ENCODE measurements around the gene ITGA3. TPM values are rescaled to one million over a fixed set of nuclear protein-coding genes. Genes with fewer than 3 reads are reported as not detected.

The ITGA3 gene
- total RNA-seq, 1 experiment from 2014 or later = 1.4 TPM

GRCh38 chr17:50136096-50136687 lies 80.3 kb downstream of the ITGA3 start:
- intact Hi-C loops (cut with micrococcal nuclease; ENCODE audit: unreplicated experiment) = no loop called here
- DNase-seq (ENCODE audit: low spot score) = no peak

DNA sequence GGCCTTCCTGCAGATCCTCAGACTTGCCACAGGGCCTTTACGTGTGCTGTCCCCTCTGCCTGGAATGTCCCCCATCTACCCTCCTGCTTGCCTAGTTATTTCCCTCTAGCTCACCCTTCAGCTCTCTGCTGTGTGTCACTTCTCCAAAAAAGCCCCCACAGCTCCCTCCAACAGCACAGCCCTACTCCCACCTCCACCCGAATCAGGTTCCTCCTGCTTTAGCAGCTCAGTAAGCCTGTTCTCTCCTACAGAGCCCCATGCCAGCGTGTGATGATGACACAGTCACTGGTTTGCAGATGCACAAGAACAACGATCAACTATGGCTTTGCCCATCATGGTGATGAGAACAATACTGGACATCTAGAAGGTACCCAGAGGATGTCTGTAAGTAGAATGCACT lies 81.1 kb downstream of the ITGA3 start:
- no peak overlapping the region for H3K4me3 ChIP-seq (ENCODE audit: low read depth, low read length, poor library complexity, severe bottlenecking)
- H3K36me3 ChIP-seq (ENCODE audit: insufficient read depth, low read length, poor library complexity, severe bottlenecking) = peaks cover 69% of the 10 kb centered on the region
- intact Hi-C loops (cut with micrococcal nuclease; ENCODE audit: unreplicated experiment) = no loop called here
- no TSS peak for BruUV-seq (replicated peaks)
- no peak for DNase-seq (ENCODE audit: low spot score)
- CTCF ChIA-PET = no interaction called here
- POLR2A ChIA-PET (ENCODE audit: low non-redundant PET) = interaction anchor here (0.8 kb wide), 1 partner anchor 25 kb away, joined by 3 read pairs; no protein-coding TSS in a partner anchor
- H3K27ac ChIP-seq (ENCODE audit: low read depth, low read length, poor library complexity, severe bottlenecking) = no peak overlapping the region
- H3K27me3 ChIP-seq (replicated peaks; ENCODE audit: insufficient read depth, low read depth, low read length, poor library complexity) = no peaks in the 10 kb centered on the region
- H3K4me1 ChIP-seq (ENCODE audit: insufficient read depth, low read length, poor library complexity, severe bottlenecking) = peaks cover 9% of the 10 kb centered on the region
- no peaks in the 10 kb centered on the region for H3K9me3 ChIP-seq (ENCODE audit: low read depth, low read length, poor library complexity, severe bottlenecking)
- TF ChIP-seq EZH2 (IDR thresholded peaks at IDR 0.05; ENCODE audit: borderline replicate concordance, low read depth, low read length, poor library complexity, severe bottlenecking) (no peak), CTCF (conservative IDR thresholded peaks at IDR 0.05; ENCODE audit: low read depth, low read length) (no peak)

More at GRCh38 chr17:50136096-50136687, 80.3 kb downstream of the ITGA3 start:
- H3K27me3 ChIP-seq (replicated peaks; ENCODE audit: insufficient read depth, low read depth, low read length, poor library complexity) = no peaks in the 10 kb centered on the region
- POLR2A ChIA-PET (ENCODE audit: low non-redundant PET) = no interaction called here
- H3K9me3 ChIP-seq (ENCODE audit: low read depth, low read length, poor library complexity, severe bottlenecking) = no peaks in the 10 kb centered on the region
- TF ChIP-seq CTCF (conservative IDR thresholded peaks at IDR 0.05; ENCODE audit: low read depth, low read length) (no peak), EZH2 (IDR thresholded peaks at IDR 0.05; ENCODE audit: borderline replicate concordance, low read depth, low read length, poor library complexity, severe bottlenecking) (no peak)
- H3K4me3 ChIP-seq (ENCODE audit: low read depth, low read length, poor library complexity, severe bottlenecking) = no peak overlapping the region
- no TSS peak for BruUV-seq (replicated peaks)
- peaks cover 61% of the 10 kb centered on the region for H3K36me3 ChIP-seq (ENCODE audit: insufficient read depth, low read length, poor library complexity, severe bottlenecking)
- H3K4me1 ChIP-seq (ENCODE audit: insufficient read depth, low read length, poor library complexity, severe bottlenecking) = peaks cover 9% of the 10 kb centered on the region
- no peak overlapping the region for H3K27ac ChIP-seq (ENCODE audit: low read depth, low read length, poor library complexity, severe bottlenecking)
- CTCF ChIA-PET = no interaction called here

DNA sequence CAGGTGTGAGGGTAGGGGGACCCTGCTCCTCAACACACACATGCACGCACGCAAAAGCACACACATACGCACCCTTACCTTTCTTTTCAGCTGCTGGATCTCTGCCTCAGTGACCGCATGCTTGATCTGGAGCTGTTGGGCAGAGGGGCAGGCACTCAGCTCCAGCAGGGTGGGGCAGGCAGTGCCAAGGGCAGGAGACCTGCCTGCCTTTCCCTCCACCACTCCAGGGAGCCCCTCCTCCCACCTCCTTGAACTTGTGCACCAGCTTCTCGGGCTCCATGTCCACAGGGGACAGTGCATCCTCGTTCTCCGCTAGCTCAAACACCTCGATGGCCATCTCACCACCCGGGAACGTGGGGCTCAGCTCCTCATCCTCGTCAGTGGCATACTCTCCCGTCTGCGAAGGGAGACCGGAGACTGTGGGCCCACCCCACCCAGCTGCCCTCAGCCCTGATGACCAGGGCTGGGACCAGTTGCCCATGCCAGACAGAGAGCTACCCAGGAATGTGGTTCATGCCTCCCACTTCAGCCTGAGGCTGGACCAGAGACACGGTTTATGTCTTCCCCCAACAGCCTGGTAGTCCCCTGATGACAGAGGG lies 83.4 kb downstream of the ITGA3 start:
- no peaks in the 10 kb centered on the region for H3K9me3 ChIP-seq (ENCODE audit: low read depth, low read length, poor library complexity, severe bottlenecking)
- H3K27ac ChIP-seq (ENCODE audit: low read depth, low read length, poor library complexity, severe bottlenecking) = no peak overlapping the region
- POLR2A ChIA-PET (ENCODE audit: low non-redundant PET) = no interaction called here
- CTCF ChIA-PET = interaction anchor here (0.5 to 2.5 kb wide), 4 partner anchors 9 to 22 kb away, joined by 3 to 7 read pairs (median 4); partner anchors contain the start of gene SAMD14
- BruUV-seq (replicated peaks) = no TSS peak
- DNase-seq (ENCODE audit: low spot score) = no peak
- no peak for TF ChIP-seq CTCF (conservative IDR thresholded peaks at IDR 0.05; ENCODE audit: low read depth, low read length)
- no peak for TF ChIP-seq EZH2 (IDR thresholded peaks at IDR 0.05; ENCODE audit: borderline replicate concordance, low read depth, low read length, poor library complexity, severe bottlenecking)
- no peak overlapping the region for H3K4me3 ChIP-seq (ENCODE audit: low read depth, low read length, poor library complexity, severe bottlenecking)
- H3K27me3 ChIP-seq (replicated peaks; ENCODE audit: insufficient read depth, low read depth, low read length, poor library complexity) = no peaks in the 10 kb centered on the region
- intact Hi-C loops (cut with micrococcal nuclease; ENCODE audit: unreplicated experiment) = no loop called here
- H3K36me3 ChIP-seq (ENCODE audit: insufficient read depth, low read length, poor library complexity, severe bottlenecking) = peaks cover 92% of the 10 kb centered on the region
- H3K4me1 ChIP-seq (ENCODE audit: insufficient read depth, low read length, poor library complexity, severe bottlenecking) = peaks cover 2% of the 10 kb centered on the region

Other genes with a start within 250 kb of the ITGA3 start
- not detected in 2 replicates for gene TAC4, start 208.0 kb upstream of the ITGA3 start, total RNA-seq (2021)
- gene DLX4, start 86.9 kb upstream of the ITGA3 start, total RNA-seq (2021) = 0.82 and 1.0 TPM in 2 replicates
- gene DLX3, start 60.9 kb upstream of the ITGA3 start, total RNA-seq (2021) = 0.20 TPM in 1 of 2 replicates, not detected in the other
- gene PDK2, start 39.2 kb downstream of the ITGA3 start, total RNA-seq (2021) = 20.4 and 31.6 TPM in 2 replicates
- 45.0 and 51.4 TPM in 2 replicates for gene SAMD14, start 74.0 kb downstream of the ITGA3 start, total RNA-seq (2021)
- 61.3 and 68.4 TPM in 2 replicates for gene PPP1R9B, start 94.6 kb downstream of the ITGA3 start, total RNA-seq (2021)
- gene SGCA, start 109.9 kb downstream of the ITGA3 start, total RNA-seq (2021) = not detected in 2 replicates
- gene COL1A1, start 145.5 kb downstream of the ITGA3 start, total RNA-seq (2021) = 24.6 and 44.7 TPM in 2 replicates
- 0.19 TPM in 1 of 2 replicates, not detected in the other for gene TMEM92, start 218.4 kb downstream of the ITGA3 start, total RNA-seq (2021)

All from A673 (cell line).